Stimulated activated CD8-positive, alpha-beta memory T cell treated with anti-CD3 and anti-CD28 coated beads, Interleukin-2, amount 100 ng/mL, for 1 hour (primary cell): ENCODE results near the gene TMEM163.
"Not testable (repeated sequence)": the region's sequence is repeated elsewhere in the genome, so short reads cannot be mapped to it uniquely, and the experiment has no call there.

ENCODE experiments used
- DNase-seq, 2 donors: peaks; one replicate each; pipeline ENCODE4 v3.0.0-alpha.2; 2020; ENCODE audit warnings: low read depth in 2 of 2

TMEM163 gene

GRCh38 chr2:134621939-134622705 lies 96.7 kb downstream of the TMEM163 start:
- DNase-seq = no peak

GRCh38 chr2:134619250-134619649 lies 99.5 kb downstream of the TMEM163 start:
- DNase-seq = no peak

- not testable (repeated sequence) for DNase-seq
Observed at GRCh38 chr2:134615480-134615879, 103.3 kb downstream of the TMEM163 start.

GRCh38 chr2:134611316-134611715 lies 107.5 kb downstream of the TMEM163 start:
- no peak for DNase-seq

GRCh38 chr2:134610871-134611270 lies 107.9 kb downstream of the TMEM163 start:
- no peak for DNase-seq

- DNase-seq = no peak
Observed at GRCh38 chr2:134609924-134610513, 108.8 kb downstream of the TMEM163 start.

GRCh38 chr2:134603966-134604365 lies 114.8 kb downstream of the TMEM163 start:
- no peak for DNase-seq

- DNase-seq = no peak
Observed at GRCh38 chr2:134602666-134603065, 116.1 kb downstream of the TMEM163 start.

GRCh38 chr2:134601264-134601663 lies 117.5 kb downstream of the TMEM163 start:
- no peak for DNase-seq

- no peak for DNase-seq
Observed at GRCh38 chr2:134600208-134600607, 118.6 kb downstream of the TMEM163 start.

- DNase-seq = no peak
Observed at GRCh38 chr2:134599236-134599635, 119.6 kb downstream of the TMEM163 start.

GRCh38 chr2:134594399-134594798 lies 124.4 kb downstream of the TMEM163 start:
- DNase-seq = no peak

GRCh38 chr2:134593519-134593918 lies 125.3 kb downstream of the TMEM163 start:
- no peak for DNase-seq

- DNase-seq = no peak
Observed at GRCh38 chr2:134592377-134592776, 126.4 kb downstream of the TMEM163 start.

- no peak for DNase-seq
Observed at GRCh38 chr2:134591526-134591925, 127.3 kb downstream of the TMEM163 start.

GRCh38 chr2:134590679-134591078 lies 128.1 kb downstream of the TMEM163 start:
- DNase-seq = no peak

- not testable (repeated sequence) for DNase-seq
Observed at GRCh38 chr2:134589171-134590083, 129.4 kb downstream of the TMEM163 start.

- DNase-seq = no peak
Observed at GRCh38 chr2:134588556-134588955, 130.2 kb downstream of the TMEM163 start.

- no peak for DNase-seq
Observed at GRCh38 chr2:134586326-134586965, 132.4 kb downstream of the TMEM163 start.

- DNase-seq = no peak
Observed at GRCh38 chr2:134583997-134584520, 134.7 kb downstream of the TMEM163 start.

GRCh38 chr2:134583462-134583861 lies 135.3 kb downstream of the TMEM163 start:
- no peak for DNase-seq

- no peak for DNase-seq
Observed at GRCh38 chr2:134582547-134582899, 136.3 kb downstream of the TMEM163 start.
